Osteoblast (primary cell): ENCODE results near the gene PARPBP. TPM values are rescaled to one million over a fixed set of nuclear protein-coding genes. Genes with fewer than 3 reads are reported as not detected.

Source experiments
- DNase-seq: peaks from one replicate; pipeline ENCODE4 v3.0.0; 2011; ENCODE audit warnings: low spot score, mixed read lengths; ENCODE audit not compliant: insufficient read length; ENCODE audit errors: missing footprints
- H2AFZ ChIP-seq: 2 replicates; pipeline ENCODE4 v1.6.0; 2011; ENCODE audit warnings: mild to moderate bottlenecking, low read length
- H3K27ac ChIP-seq: 2 replicates; pipeline ENCODE4 v1.5.1; 2011; ENCODE audit warnings: mild to moderate bottlenecking, low read depth, low read length, moderate library complexity
- H3K27me3 ChIP-seq: 2 replicates; pipeline ENCODE4 v1.6.0; 2012; ENCODE audit warnings: mild to moderate bottlenecking, control low read depth, inconsistent platforms, low read length, moderate library complexity; ENCODE audit not compliant: insufficient read depth
- H3K36me3 ChIP-seq: 2 replicates; pipeline ENCODE4 v1.5.1; 2011; ENCODE audit warnings: mild to moderate bottlenecking, low read length, control low read depth, moderate library complexity; ENCODE audit not compliant: insufficient read depth
- H3K4me1 ChIP-seq: 2 replicates; pipeline ENCODE4 v1.5.1; 2011; ENCODE audit warnings: mild to moderate bottlenecking, low read length, control low read depth, moderate library complexity; ENCODE audit not compliant: insufficient read depth
- H3K4me2 ChIP-seq: 2 replicates; pipeline ENCODE4 v1.6.0; 2011; ENCODE audit warnings: mild to moderate bottlenecking, low read length; ENCODE audit not compliant: insufficient read depth
- H3K4me3 ChIP-seq: fragments of 200-600 bp; sonication (generic); 3 replicates; pipeline ENCODE4 v1.5.1; 2012; ENCODE audit warnings: mild to moderate bottlenecking, low read length, inconsistent platforms; ENCODE audit not compliant: insufficient read depth
- H3K79me2 ChIP-seq: 2 replicates; pipeline ENCODE4 v1.6.0; 2012; ENCODE audit warnings: mild to moderate bottlenecking, low read length, control low read depth, inconsistent platforms; ENCODE audit not compliant: insufficient read depth
- H3K9me3 ChIP-seq: 2 replicates; pipeline ENCODE4 v1.5.1; 2011; ENCODE audit warnings: low read depth, low read length, control low read depth
- H4K20me1 ChIP-seq: 2 replicates; pipeline ENCODE4 v1.6.0; 2012; ENCODE audit warnings: mild to moderate bottlenecking, low read length, control low read depth; ENCODE audit not compliant: insufficient read depth
- total RNA-seq: library from RNA; depleted of rRNA; stranded (reverse); fragments of >200 nt; gene quantifications from 2 replicates; pipeline ENCODE4 v1.2.3, GENCODE V29; 2012
- TF ChIP-seq, protein P1 (sequence below): IDR thresholded peaks from 2 replicates; pipeline ENCODE4 v1.5.1; 2011; ENCODE audit warnings: mild to moderate bottlenecking, low read depth, low read length, moderate library complexity; ENCODE audit errors: extremely low read depth

PARPBP gene
- total RNA-seq, 1 donor, result 5.8 TPM

DNA sequence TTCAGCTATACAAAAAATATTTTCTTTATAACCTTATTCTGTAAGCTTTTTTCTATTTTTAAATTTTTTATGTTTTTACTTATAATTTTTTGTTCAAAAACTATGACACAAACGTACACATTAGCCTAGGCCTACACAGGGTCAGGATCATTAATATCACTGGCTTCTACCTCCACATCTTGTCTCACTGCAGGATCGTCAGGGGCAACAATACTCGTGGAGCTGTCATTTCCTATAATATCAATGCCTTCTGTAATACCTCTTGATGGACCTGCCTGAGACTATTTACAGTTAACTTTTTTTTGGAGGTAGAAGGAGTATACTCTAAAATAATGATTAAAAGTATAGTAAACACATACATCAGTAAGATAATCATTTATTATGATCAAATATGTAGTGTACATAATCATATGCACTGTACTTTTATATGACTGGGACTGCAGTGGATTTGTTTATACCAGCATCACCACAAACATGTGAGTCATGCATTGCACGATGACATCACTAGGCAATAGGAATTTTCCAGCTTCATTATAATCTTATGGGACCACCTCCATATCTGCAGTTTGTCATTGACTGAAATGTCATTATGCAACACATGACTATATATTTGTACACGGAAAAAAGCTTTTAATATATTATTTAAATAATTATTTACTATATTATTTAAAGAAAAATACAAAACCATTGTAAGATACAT is 96.2 kb downstream of the PARPBP start:
- no peak overlapping the region for H3K4me2 ChIP-seq

DNA sequence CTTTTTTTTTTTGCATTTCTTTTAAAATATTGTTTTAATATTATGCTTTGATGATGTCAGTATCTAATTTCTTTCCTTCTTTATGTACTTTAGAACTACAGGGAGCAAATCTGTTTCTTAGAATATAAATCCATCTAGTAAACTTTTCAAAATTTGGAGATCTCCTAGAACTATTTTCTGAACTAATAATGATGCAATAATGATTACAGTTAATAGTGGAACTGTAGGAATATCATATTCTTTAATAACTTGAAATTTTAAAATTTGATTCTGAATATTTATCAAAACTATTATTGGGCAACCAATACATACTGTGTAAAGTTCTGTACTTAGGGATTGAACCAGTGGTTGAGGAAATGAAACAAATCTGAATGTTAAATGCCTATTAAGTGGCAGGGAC is 100.8 kb downstream of the PARPBP start:
- H3K4me1 ChIP-seq, result no peaks in the 10 kb centered on the region
- H3K79me2 ChIP-seq, result no peaks in the 10 kb centered on the region
- H3K4me3 ChIP-seq, result no peak overlapping the region
- no peak for DNase-seq
- no peaks in the 10 kb centered on the region for H4K20me1 ChIP-seq
- no peaks in the 10 kb centered on the region for H3K9me3 ChIP-seq
- no peak overlapping the region for H3K27ac ChIP-seq
- TF ChIP-seq, protein P1, sequence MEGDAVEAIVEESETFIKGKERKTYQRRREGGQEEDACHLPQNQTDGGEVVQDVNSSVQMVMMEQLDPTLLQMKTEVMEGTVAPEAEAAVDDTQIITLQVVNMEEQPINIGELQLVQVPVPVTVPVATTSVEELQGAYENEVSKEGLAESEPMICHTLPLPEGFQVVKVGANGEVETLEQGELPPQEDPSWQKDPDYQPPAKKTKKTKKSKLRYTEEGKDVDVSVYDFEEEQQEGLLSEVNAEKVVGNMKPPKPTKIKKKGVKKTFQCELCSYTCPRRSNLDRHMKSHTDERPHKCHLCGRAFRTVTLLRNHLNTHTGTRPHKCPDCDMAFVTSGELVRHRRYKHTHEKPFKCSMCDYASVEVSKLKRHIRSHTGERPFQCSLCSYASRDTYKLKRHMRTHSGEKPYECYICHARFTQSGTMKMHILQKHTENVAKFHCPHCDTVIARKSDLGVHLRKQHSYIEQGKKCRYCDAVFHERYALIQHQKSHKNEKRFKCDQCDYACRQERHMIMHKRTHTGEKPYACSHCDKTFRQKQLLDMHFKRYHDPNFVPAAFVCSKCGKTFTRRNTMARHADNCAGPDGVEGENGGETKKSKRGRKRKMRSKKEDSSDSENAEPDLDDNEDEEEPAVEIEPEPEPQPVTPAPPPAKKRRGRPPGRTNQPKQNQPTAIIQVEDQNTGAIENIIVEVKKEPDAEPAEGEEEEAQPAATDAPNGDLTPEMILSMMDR, result no peak
- no peaks in the 10 kb centered on the region for H3K27me3 ChIP-seq
- H3K4me2 ChIP-seq, result no peak overlapping the region
- H3K36me3 ChIP-seq, result no peaks in the 10 kb centered on the region
- H2AFZ ChIP-seq, result no peak overlapping the region

More for the DNA sequence above, 96.2 kb downstream of the PARPBP start:
- Histone ChIP-seq H3K4me1 (no peaks in the 10 kb centered on the region), H3K27ac (no peak overlapping the region), H3K79me2 (no peaks in the 10 kb centered on the region), H4K20me1 (no peaks in the 10 kb centered on the region), H3K4me3 (no peak overlapping the region), H3K9me3 (no peaks in the 10 kb centered on the region), H2AFZ (no peak overlapping the region), H3K36me3 (no peaks in the 10 kb centered on the region), H3K27me3 (no peaks in the 10 kb centered on the region)
- DNase-seq, result no peak
- TF ChIP-seq, protein P1, result no peak

DNA sequence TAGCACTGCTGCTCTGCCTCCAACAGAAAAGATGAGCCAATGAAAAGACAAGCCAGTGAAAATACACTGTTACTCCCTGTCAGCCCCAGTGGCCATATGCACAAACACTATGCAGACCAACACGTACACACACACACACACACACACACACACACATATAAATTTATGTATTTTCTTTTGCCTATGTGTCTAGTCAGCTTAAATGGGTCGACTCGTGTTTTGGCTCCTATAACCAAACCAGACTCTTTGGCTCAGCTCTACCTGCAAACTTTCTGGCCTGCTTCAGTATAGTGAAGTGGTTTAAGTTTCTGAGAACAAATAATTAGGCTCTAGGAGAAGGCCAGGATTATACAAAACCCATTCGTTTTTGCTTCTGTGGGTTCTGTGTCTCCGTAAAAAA is 108.0 kb downstream of the PARPBP start:
- H3K27ac ChIP-seq, result no peak overlapping the region
- H3K4me1 ChIP-seq, result no peaks in the 10 kb centered on the region
- no peak for DNase-seq
- no peak overlapping the region for H3K4me3 ChIP-seq
- no peaks in the 10 kb centered on the region for H3K9me3 ChIP-seq
- no peaks in the 10 kb centered on the region for H3K36me3 ChIP-seq
- H4K20me1 ChIP-seq, result no peaks in the 10 kb centered on the region
- H2AFZ ChIP-seq, result no peak overlapping the region
- TF ChIP-seq, protein P1, result no peak
- no peaks in the 10 kb centered on the region for H3K79me2 ChIP-seq
- H3K27me3 ChIP-seq, result no peaks in the 10 kb centered on the region
- H3K4me2 ChIP-seq, result no peak overlapping the region

DNA sequence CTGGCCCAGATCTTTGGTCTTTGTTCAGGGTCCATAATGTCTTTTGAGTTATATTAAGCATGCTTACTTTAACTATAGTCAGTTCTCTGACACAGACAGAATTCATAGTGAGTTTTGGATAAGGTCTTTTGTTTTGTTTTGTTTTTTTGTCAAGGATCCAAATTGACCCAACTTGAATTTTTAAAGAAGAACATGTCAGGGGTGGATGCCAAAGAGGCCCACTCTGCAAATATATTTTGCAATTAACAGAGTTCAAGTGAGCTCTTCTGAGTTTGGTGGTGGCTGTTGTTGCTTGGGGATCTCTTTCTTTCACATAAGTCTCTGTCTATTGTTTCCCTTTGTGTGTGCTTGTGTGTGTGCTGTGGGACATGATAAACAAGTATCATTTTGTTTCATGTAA is 112.1 kb downstream of the PARPBP start:
- Histone ChIP-seq H2AFZ (no peak overlapping the region), H3K4me3 (no peak overlapping the region), H3K4me1 (no peaks in the 10 kb centered on the region), H3K27me3 (no peaks in the 10 kb centered on the region), H3K79me2 (no peaks in the 10 kb centered on the region), H3K36me3 (no peaks in the 10 kb centered on the region), H4K20me1 (no peaks in the 10 kb centered on the region), H3K27ac (no peak overlapping the region), H3K9me3 (no peaks in the 10 kb centered on the region), H3K4me2 (no peak overlapping the region)
- TF ChIP-seq, protein P1, result no peak
- DNase-seq, result no peak
